CD4-positive, CD25-positive, alpha-beta regulatory T cell (primary cell): ENCODE results near the gene XBP1. TPM values are rescaled to one million over a fixed set of nuclear protein-coding genes. Genes with fewer than 3 reads are reported as not detected.

ENCODE experiments used
- ATAC-seq, 2 donors: fragments of 150-1000 bp; cut with Tn5 transposase; one replicate each; pipeline ENCODE4 v1.10.0; 2021; ENCODE audit warnings: low read depth in 2 of 2, moderate number of reproducible peaks in 2 of 2, moderate library complexity in 1 of 2
- DNase-seq, 3 donors: peaks; one replicate each; pipeline versions ENCODE4 v3.0.0 to v3.0.0-alpha.2; 2012 to 2022; ENCODE audit warnings: mixed read lengths in 1 of 3
- H3K27ac ChIP-seq: one replicate; pipeline ENCODE4 v1.7.0; 2013; ENCODE audit warnings: mild to moderate bottlenecking, low read length; ENCODE audit not compliant: insufficient read depth, poor library complexity, severe bottlenecking
- H3K27me3 ChIP-seq: one replicate; pipeline ENCODE4 v1.7.0; 2013; ENCODE audit warnings: low read length; ENCODE audit not compliant: control insufficient read depth, insufficient read depth
- H3K36me3 ChIP-seq: one replicate; pipeline ENCODE4 v1.7.0; 2013; ENCODE audit warnings: mild to moderate bottlenecking, low read length, moderate library complexity; ENCODE audit not compliant: control insufficient read depth, insufficient read depth
- H3K4me1 ChIP-seq: 2 replicates; pipeline ENCODE4 v1.7.0; 2013; ENCODE audit warnings: mild to moderate bottlenecking, low read length; ENCODE audit not compliant: insufficient read depth, control insufficient read depth, poor library complexity, severe bottlenecking
- H3K4me3 ChIP-seq: one replicate; pipeline ENCODE4 v1.7.0; 2013; ENCODE audit warnings: low read depth, mild to moderate bottlenecking, low read length, moderate library complexity
- H3K9me3 ChIP-seq, 2 experiments: 1 replicate in 1 of 2; 2 replicates in 1 of 2; pipeline ENCODE4 v1.7.0; 2013; ENCODE audit warnings: low read length in 2 of 2, mild to moderate bottlenecking in 1 of 2, moderate library complexity in 1 of 2; ENCODE audit not compliant: control insufficient read depth in 2 of 2
- H3K27ac Mint-ChIP-seq, 3 donors: one replicate each; pipeline ENCODE4 v1.8.0; 2020 to 2022; ENCODE audit warnings: mild to moderate bottlenecking in 3 of 3, mixed read lengths in 3 of 3, moderate library complexity in 2 of 3
- H3K27me3 Mint-ChIP-seq: one replicate; pipeline ENCODE4 v1.8.0; 2022; ENCODE audit warnings: mild to moderate bottlenecking, mixed read lengths
- H3K36me3 Mint-ChIP-seq: one replicate; pipeline ENCODE4 v1.8.0; 2020; ENCODE audit warnings: mixed read lengths
- H3K4me1 Mint-ChIP-seq, 4 donors: one replicate each; pipeline ENCODE4 v1.8.0; 2020 to 2022; ENCODE audit warnings: mixed read lengths in 4 of 4, mild to moderate bottlenecking in 1 of 4
- H3K4me3 Mint-ChIP-seq, 4 donors: one replicate each; pipeline ENCODE4 v1.8.0; 2020 to 2022; ENCODE audit warnings: mild to moderate bottlenecking in 4 of 4, mixed read lengths in 4 of 4, moderate library complexity in 3 of 4
- H3K9me3 Mint-ChIP-seq, 7 donors: one replicate each; pipeline ENCODE4 v1.8.0; 2020 to 2022; ENCODE audit warnings: mixed read lengths in 7 of 7, mild to moderate bottlenecking in 3 of 7, moderate library complexity in 2 of 7
- polyA plus RNA-seq, 4 donors: library from polyadenylated mRNA; unstranded; fragments of 300-500 nt; fragmentation: Illumina TruSeq; gene quantifications; one replicate each; pipeline ENCODE4 v1.2.3, GENCODE V29; 2021
- total RNA-seq: library from RNA; stranded (reverse); gene quantifications from one replicate; pipeline ENCODE4 v1.2.3, GENCODE V29; 2022

The XBP1 gene
- total and polyA plus RNA-seq, 5 donors from 2014 or later: 127 to 218 (median 145) TPM

DNA sequence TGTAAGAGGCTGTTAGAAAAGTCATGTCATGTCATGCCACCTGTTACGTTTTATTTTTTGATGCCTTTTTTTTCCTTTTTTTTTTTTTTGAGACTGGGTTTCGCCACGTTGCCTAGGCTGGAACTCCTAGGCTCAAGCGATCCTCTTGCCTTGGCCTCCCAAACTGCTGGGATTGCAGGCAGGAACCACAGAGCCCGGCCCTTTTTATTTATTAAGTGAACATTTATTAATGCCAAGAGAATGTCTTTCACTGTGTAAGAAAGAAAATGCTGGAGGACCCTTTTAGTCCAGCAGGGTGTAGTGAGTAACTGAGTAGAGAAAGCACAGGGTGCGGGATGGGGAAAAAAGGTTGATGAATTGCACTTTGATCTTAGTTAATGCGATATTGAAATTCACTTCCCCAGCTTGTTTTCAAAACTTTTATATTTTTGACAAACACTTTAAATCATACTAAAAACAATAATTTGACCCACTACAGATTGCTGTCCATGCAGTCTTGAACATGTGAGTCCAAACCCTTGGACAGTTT, 2.3 kb upstream of the XBP1 start:
- no peak overlapping the region for H3K27ac ChIP-seq
- DNase-seq (no peak), ATAC-seq (no peak)
- Mint-ChIP-seq H3K4me1 (peaks cover 23 to 44% (median 35%) of the 10 kb centered on the region in 4 donors), H3K36me3 (peaks cover 11% of the 10 kb centered on the region), H3K27me3 (no peaks in the 10 kb centered on the region), H3K4me3 (peak overlapping the region; percentile 79 to 95 (median 90)), H3K27ac (peak overlapping the region in 2 of 3 donors; percentile 67 to 100), H3K9me3 (no peaks in the 10 kb centered on the region)
- H3K36me3 ChIP-seq: no peaks in the 10 kb centered on the region
- H3K27me3 ChIP-seq: no peaks in the 10 kb centered on the region
- peaks cover 42% of the 10 kb centered on the region for H3K4me1 ChIP-seq
- H3K4me3 ChIP-seq: peak overlapping the region; percentile 49
- no peaks in the 10 kb centered on the region for H3K9me3 ChIP-seq

DNA sequence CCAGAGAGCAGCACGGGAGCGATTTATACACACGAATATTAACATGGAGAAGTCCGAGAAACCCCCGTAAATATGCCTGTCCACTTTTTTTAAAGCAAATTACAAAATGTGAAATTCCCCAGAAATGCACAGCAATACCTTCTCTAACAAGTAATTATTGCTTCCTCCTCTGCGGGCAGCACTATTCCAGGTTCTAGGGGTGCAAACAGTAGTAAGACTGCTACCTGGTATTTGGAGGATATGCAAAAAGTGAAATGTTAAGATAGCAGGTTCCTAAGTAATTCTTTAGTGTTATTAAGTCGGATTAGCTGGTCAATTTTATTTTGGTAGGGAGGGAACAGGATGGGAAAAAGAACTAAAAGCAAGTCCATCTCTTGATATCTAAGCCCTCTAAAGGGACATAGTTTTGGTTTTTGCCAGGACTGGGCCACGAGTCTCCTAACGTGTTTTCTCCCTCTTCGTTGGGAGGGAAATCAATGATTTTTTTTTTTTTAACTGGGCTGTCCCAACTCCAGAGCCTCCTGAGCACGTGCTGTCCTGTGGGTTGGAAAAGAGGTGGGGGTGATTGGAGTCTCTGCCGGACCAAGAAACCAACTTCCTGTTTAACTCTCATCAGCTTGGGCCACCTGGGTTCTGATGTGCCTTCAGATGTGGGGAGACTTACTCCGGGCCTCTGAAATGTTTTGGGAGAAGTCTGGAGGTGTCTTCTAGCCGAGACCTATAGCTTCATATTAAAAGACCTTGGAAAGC, 1.7 kb upstream of the XBP1 start:
- Histone ChIP-seq H3K4me3 (peak overlapping the region; percentile 49), H3K27me3 (no peaks in the 10 kb centered on the region)

GRCh38 chr22:28799606-28800307, 612 bp downstream of the XBP1 start:
- Mint-ChIP-seq H3K9me3 (no peaks in the 10 kb centered on the region), H3K36me3 (peaks cover 23% of the 10 kb centered on the region), H3K27ac (peak overlapping the region; percentile 93 to 98 (median 95)), H3K4me1 (peaks cover 32 to 63% (median 49%) of the 10 kb centered on the region in 4 donors), H3K27me3 (no peaks in the 10 kb centered on the region), H3K4me3 (peak overlapping the region; percentile 88 to 94 (median 92))
- peak overlapping the region; percentile 96 for H3K4me3 ChIP-seq
- no peaks in the 10 kb centered on the region for H3K9me3 ChIP-seq
- H3K27ac ChIP-seq: peak overlapping the region; percentile 87
- DNase-seq: peak in 1 of 3 donors; percentile 56
- H3K4me1 ChIP-seq: peaks cover 49% of the 10 kb centered on the region
- H3K36me3 ChIP-seq: peaks cover 24% of the 10 kb centered on the region
- H3K27me3 ChIP-seq: no peaks in the 10 kb centered on the region
- peak; percentile 22 to 32 for ATAC-seq

More for the DNA sequence above, 1.7 kb upstream of the XBP1 start:
- Histone ChIP-seq H3K9me3 (no peaks in the 10 kb centered on the region), H3K27ac (no peak overlapping the region), H3K36me3 (peaks cover 2% of the 10 kb centered on the region), H3K4me1 (peaks cover 45% of the 10 kb centered on the region)
- H3K9me3 Mint-ChIP-seq: no peaks in the 10 kb centered on the region
- H3K36me3 Mint-ChIP-seq: peaks cover 12% of the 10 kb centered on the region
- peak overlapping the region; percentile 29 to 100 (median 69) for H3K27ac Mint-ChIP-seq
- H3K4me3 Mint-ChIP-seq: peak overlapping the region; percentile 79 to 95 (median 90)
- ATAC-seq (no peak), DNase-seq (no peak)
- H3K4me1 Mint-ChIP-seq: peaks cover 23 to 46% (median 37%) of the 10 kb centered on the region in 4 donors
- no peaks in the 10 kb centered on the region for H3K27me3 Mint-ChIP-seq

- H3K27ac Mint-ChIP-seq: peak overlapping the region; percentile 93 to 98 (median 95)
- Histone ChIP-seq H3K4me1 (peaks cover 49% of the 10 kb centered on the region), H3K9me3 (no peaks in the 10 kb centered on the region), H3K4me3 (peak overlapping the region; percentile 96), H3K36me3 (peaks cover 30% of the 10 kb centered on the region), H3K27me3 (no peaks in the 10 kb centered on the region), H3K27ac (peak overlapping the region; percentile 87)
- H3K36me3 Mint-ChIP-seq: peaks cover 23% of the 10 kb centered on the region
- H3K27me3 Mint-ChIP-seq: no peaks in the 10 kb centered on the region
- peak overlapping the region; percentile 88 to 94 (median 92) for H3K4me3 Mint-ChIP-seq
- H3K9me3 Mint-ChIP-seq: no peaks in the 10 kb centered on the region
- DNase-seq: peak in 1 of 3 donors; percentile 49
- no peak for ATAC-seq
- peaks cover 37 to 69% (median 51%) of the 10 kb centered on the region in 4 donors for H3K4me1 Mint-ChIP-seq
Observed at GRCh38 chr22:28798810-28799605, 1.4 kb downstream of the XBP1 start.

- peaks cover 45% of the 10 kb centered on the region for H3K4me1 ChIP-seq
- peaks cover 38% of the 10 kb centered on the region for H3K36me3 ChIP-seq
- ATAC-seq (no peak), DNase-seq (no peak)
- Mint-ChIP-seq H3K27ac (peak overlapping the region; percentile 21 to 84 (median 43)), H3K27me3 (no peaks in the 10 kb centered on the region), H3K4me1 (peaks cover 34 to 69% (median 56%) of the 10 kb centered on the region in 4 donors), H3K36me3 (peaks cover 28% of the 10 kb centered on the region), H3K4me3 (peak overlapping the region in 3 of 4 donors; percentile 13 to 80 (median 22)), H3K9me3 (no peaks in the 10 kb centered on the region)
- H3K4me3 ChIP-seq: no peak overlapping the region
- no peak overlapping the region for H3K27ac ChIP-seq
- H3K9me3 ChIP-seq: no peaks in the 10 kb centered on the region
- no peaks in the 10 kb centered on the region for H3K27me3 ChIP-seq
Observed at GRCh38 chr22:28795932-28796856, 4.2 kb downstream of the XBP1 start.

- Histone ChIP-seq H3K27me3 (no peaks in the 10 kb centered on the region), H3K9me3 (no peaks in the 10 kb centered on the region), H3K27ac (no peak overlapping the region), H3K4me3 (no peak overlapping the region), H3K36me3 (peaks cover 38% of the 10 kb centered on the region), H3K4me1 (peaks cover 40% of the 10 kb centered on the region)
- Mint-ChIP-seq H3K4me1 (peaks cover 40 to 76% (median 59%) of the 10 kb centered on the region in 4 donors), H3K9me3 (no peaks in the 10 kb centered on the region), H3K27ac (peak overlapping the region in 2 of 3 donors; percentile 46 to 84), H3K4me3 (peak overlapping the region in 2 of 4 donors; percentile 10 to 63), H3K27me3 (no peaks in the 10 kb centered on the region), H3K36me3 (peaks cover 28% of the 10 kb centered on the region)
- ATAC-seq (no peak), DNase-seq (no peak)
Observed at GRCh38 chr22:28795071-28795693, 5.2 kb downstream of the XBP1 start.
